SH-SY5Y (cell line): ENCODE results near the gene SYNJ2.

Experiments
- GATA2 ChIP-seq: IDR thresholded peaks from 2 replicates; pipeline ENCODE4 v1.6.1; 2011; ENCODE audit warnings: mild to moderate bottlenecking, low read depth, low read length
- GATA3 ChIP-seq: IDR thresholded peaks from 2 replicates; pipeline ENCODE4 v1.6.1; 2011; ENCODE audit warnings: low read depth, mild to moderate bottlenecking, low read length, moderate library complexity

- no peak for TF ChIP-seq GATA2
- TF ChIP-seq GATA3: no peak
Measured at GRCh38 chr6:157965387-157965786, 16.3 kb upstream of the SYNJ2 start.
